ENCODE measurements around the gene IER5L. TPM values are rescaled to one million over a fixed set of nuclear protein-coding genes. Genes with fewer than 3 reads are reported as not detected.

Gene IER5L
- total RNA-seq, 4 donors from 2014 or later, result 13.0 to 31.5 (median 25.3) TPM

DNA sequence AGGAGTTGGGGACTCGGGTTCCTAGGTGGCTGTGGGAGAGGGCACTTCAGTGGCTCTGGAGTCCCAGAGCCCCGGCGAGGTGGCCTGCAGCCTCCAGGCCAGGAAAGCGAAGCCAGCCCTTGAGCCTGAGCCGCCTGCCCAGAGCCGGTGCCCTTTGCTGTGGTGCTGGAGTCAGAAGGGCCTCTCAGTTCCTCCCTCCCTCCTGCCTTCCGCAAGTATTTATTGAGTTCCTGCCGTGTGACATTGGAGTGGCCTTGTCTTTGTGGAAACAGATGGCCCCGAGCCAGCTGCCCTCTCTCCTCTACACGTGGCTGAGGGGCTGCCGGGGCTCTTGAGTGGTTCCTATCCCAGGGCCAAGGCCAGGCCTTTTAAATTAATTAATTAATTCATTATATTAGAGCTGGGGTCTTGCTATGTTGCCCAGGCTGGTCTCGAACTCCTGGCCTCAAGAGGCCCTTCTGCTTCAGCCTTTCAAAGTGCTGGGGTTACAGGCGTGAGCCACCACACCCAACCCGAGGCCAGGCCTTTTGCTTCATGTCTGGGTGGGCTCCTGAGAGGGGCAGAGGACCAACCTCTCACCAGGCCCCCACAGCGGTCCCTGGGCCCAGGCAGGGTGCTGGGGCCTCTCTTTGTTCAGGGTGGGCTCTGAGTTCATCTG is 45.6 kb upstream of the IER5L start:
- H3K9me3 ChIP-seq, result no peaks in the 10 kb centered on the region
- TF ChIP-seq, protein P1, sequence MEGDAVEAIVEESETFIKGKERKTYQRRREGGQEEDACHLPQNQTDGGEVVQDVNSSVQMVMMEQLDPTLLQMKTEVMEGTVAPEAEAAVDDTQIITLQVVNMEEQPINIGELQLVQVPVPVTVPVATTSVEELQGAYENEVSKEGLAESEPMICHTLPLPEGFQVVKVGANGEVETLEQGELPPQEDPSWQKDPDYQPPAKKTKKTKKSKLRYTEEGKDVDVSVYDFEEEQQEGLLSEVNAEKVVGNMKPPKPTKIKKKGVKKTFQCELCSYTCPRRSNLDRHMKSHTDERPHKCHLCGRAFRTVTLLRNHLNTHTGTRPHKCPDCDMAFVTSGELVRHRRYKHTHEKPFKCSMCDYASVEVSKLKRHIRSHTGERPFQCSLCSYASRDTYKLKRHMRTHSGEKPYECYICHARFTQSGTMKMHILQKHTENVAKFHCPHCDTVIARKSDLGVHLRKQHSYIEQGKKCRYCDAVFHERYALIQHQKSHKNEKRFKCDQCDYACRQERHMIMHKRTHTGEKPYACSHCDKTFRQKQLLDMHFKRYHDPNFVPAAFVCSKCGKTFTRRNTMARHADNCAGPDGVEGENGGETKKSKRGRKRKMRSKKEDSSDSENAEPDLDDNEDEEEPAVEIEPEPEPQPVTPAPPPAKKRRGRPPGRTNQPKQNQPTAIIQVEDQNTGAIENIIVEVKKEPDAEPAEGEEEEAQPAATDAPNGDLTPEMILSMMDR (IDR thresholded peaks at IDR 0.05), result no peak
- TF ChIP-seq POLR2A (IDR thresholded peaks at IDR 0.05) (no peak), EP300 (IDR thresholded peaks at IDR 0.05) (no peak)
- WGBS, 2 donors, result 58 to 74% methylated on average over 10 to 15 of the region's 15 CpGs
- no peaks in the 10 kb centered on the region for H3K27me3 ChIP-seq
- H3K4me3 ChIP-seq, result no peak overlapping the region
- H3K36me3 ChIP-seq, result no peaks in the 10 kb centered on the region
- DNase-seq (ENCODE audit: low spot score in 2 of 2), result no peak
- H3K4me1 ChIP-seq, result peaks cover 0 to 22% (median 3%) of the 10 kb centered on the region in 4 donors
- peak overlapping the region in 1 of 4 donors; percentile 70 for H3K27ac ChIP-seq

DNA sequence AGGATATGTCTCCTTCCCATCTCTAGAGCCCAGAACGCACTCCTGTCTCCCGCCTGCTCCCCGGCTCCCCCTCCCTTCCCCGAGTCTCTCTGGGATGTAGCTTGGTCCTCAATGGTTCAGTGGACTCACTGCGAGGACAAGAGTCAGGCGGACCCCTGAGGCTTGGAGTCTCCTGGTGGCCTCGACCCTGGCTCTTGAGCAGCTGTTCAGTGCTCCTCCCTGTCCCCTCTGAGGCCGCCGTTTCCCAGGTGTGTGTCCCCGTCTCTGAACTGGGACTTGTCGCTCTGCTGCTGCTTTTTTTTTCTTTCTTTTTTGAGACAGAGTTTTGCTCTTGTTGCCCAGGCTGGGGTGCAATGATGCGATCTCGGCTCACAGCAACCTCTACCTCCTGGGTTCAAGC is 44.8 kb upstream of the IER5L start:
- TF ChIP-seq EP300 (IDR thresholded peaks at IDR 0.05), result no peak
- no peak for TF ChIP-seq POLR2A (IDR thresholded peaks at IDR 0.05)
- TF ChIP-seq, protein P1 (IDR thresholded peaks at IDR 0.05), result no peak
- Histone ChIP-seq H3K4me3 (no peak overlapping the region), H3K27ac (no peak overlapping the region), H3K9me3 (no peaks in the 10 kb centered on the region), H3K36me3 (no peaks in the 10 kb centered on the region), H3K27me3 (no peaks in the 10 kb centered on the region), H3K4me1 (peaks cover 0 to 22% (median 3%) of the 10 kb centered on the region in 4 donors)
- DNase-seq (ENCODE audit: low spot score in 2 of 2), result no peak
- WGBS, 2 donors, result 93 to 94% methylated on average over 13 of the region's 13 CpGs

DNA sequence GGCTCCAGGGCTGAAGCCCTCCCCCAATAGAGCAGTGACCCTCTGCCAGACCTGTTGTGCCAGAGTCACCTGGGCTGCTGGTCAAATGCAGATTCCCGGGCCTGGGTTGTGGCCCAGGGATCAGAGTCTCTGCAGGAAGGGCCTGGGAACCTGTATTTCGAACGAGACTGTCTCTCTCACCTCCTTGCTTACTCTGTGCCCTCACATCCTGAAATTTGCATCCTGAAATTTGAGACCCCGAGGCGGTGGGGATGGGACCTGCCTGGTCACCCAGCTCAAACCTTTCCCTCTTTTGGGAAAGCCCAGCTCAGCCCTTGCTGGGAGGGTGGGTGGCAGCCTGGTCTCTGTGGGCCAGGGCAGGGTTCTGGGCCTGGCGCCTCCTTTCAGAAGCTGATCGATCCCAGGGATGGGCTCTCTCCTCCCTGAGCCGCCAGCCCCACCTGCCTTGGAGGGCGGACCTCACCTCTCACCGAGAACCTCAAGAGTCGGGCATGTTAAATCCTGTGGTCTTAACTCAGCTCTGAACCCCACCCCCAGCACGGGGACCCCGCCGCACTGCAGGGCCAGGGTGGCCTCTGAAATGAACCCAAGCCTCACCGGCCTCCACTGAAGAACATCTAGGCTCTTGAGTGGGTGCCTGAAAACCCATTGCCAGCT is 44.0 kb upstream of the IER5L start:
- no peak for DNase-seq (ENCODE audit: low spot score in 2 of 2)
- 84 to 90% methylated on average over 6 to 11 of the region's 15 CpGs for WGBS, 2 donors
- peaks cover 0 to 22% (median 3%) of the 10 kb centered on the region in 4 donors for H3K4me1 ChIP-seq
- no peak overlapping the region for H3K4me3 ChIP-seq
- no peaks in the 10 kb centered on the region for H3K27me3 ChIP-seq
- H3K27ac ChIP-seq, result no peak overlapping the region
- no peaks in the 10 kb centered on the region for H3K36me3 ChIP-seq
- TF ChIP-seq EP300 (IDR thresholded peaks at IDR 0.05), result no peak
- no peaks in the 10 kb centered on the region for H3K9me3 ChIP-seq

DNA sequence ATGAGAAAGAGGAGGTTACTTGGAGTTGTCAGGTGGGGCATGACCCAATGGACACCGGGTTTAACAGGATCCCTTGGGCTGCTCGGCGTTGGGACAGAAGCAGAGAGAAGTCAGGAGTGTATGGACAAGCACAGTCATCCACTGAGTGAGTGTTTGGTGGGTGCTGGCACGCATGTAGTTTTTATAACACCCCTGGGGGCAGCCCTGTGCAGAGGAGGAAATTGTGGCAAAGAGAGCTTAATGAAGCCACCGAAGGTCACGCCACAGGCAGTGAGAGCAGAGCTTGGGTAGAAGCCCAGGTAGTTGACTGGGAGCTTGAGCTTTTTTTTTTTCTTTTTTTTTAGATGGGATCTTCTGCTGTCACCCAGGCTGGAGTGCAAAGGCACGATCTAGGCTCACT is 43.2 kb upstream of the IER5L start:
- Histone ChIP-seq H3K9me3 (no peaks in the 10 kb centered on the region), H3K4me1 (peaks cover 0 to 22% (median 3%) of the 10 kb centered on the region in 4 donors), H3K27ac (no peak overlapping the region), H3K36me3 (no peaks in the 10 kb centered on the region), H3K4me3 (no peak overlapping the region), H3K27me3 (no peaks in the 10 kb centered on the region)
- DNase-seq (ENCODE audit: low spot score in 2 of 2), result no peak
- TF ChIP-seq POLR2A (IDR thresholded peaks at IDR 0.05) (no peak), EP300 (IDR thresholded peaks at IDR 0.05) (no peak)
- TF ChIP-seq, protein P1 (IDR thresholded peaks at IDR 0.05), result no peak
- 70 to 89% methylated on average over 7 of the region's 7 CpGs for WGBS, 2 donors

DNA sequence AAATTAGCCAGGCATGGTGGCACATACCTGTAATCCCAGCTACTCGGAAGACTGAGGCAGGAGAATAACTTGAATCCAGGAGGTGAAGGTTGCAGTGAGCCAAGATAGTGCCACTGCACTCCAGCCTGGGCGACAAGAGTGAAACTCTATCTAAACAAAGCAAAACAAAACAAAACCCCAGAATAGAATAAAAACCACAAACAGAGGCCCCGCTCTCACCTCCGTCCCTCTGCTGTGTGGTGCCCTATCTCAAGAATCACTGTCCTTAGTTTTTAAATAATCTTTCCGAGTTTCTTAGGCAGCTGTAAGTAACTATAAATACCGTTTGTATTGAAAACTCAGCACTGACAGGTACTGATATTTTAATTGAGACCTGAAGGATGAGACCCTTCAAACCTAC is 42.7 kb upstream of the IER5L start:
- WGBS, 2 donors, result 85 to 89% methylated on average over 6 of the region's 6 CpGs
- Histone ChIP-seq H3K4me3 (no peak overlapping the region), H3K4me1 (peaks cover 0 to 17% (median 3%) of the 10 kb centered on the region in 4 donors), H3K36me3 (no peaks in the 10 kb centered on the region), H3K27me3 (no peaks in the 10 kb centered on the region), H3K9me3 (no peaks in the 10 kb centered on the region), H3K27ac (no peak overlapping the region)
- DNase-seq (ENCODE audit: low spot score in 2 of 2), result no peak
- TF ChIP-seq POLR2A (IDR thresholded peaks at IDR 0.05) (no peak), EP300 (IDR thresholded peaks at IDR 0.05) (no peak)
- TF ChIP-seq, protein P1 (IDR thresholded peaks at IDR 0.05), result no peak

Data from tibial nerve (tissue), 4 donors.